HEK293 (cell line): ENCODE measurements around the gene RNF169.
A peak's percentile ranks its signal among the peaks of the same experiment; 100 is the strongest.

Experiments
- CTCF ChIA-PET: fragments of 350-600 bp; formaldehyde crosslinking; extraction: SDS; loops from one replicate; lab custom pipeline; 2021; ENCODE audit warnings: antibody characterized with exemption; lab: Yijun Ruan, JAX
- POLR2A ChIA-PET: fragments of 300-600 bp; formaldehyde crosslinking; extraction: SDS; loops from one replicate; lab custom pipeline; 2020; ENCODE audit warnings: antibody characterized with exemption, inconsistent platforms; lab: Yijun Ruan, JAX
- H3K27ac ChIP-seq: fragments of 200-500 bp; sonication (Bioruptor generic); 2 replicates; pipeline ENCODE4 v1.5.1; 2014; ENCODE audit warnings: low read depth, low read length, control low read depth, inconsistent platforms; ENCODE audit errors: extremely low read depth
- H3K36me3 ChIP-seq, 2 experiments: fragments of 200-500 bp in 1 of 2; sonication (Bioruptor generic) in 1 of 2; 1 replicate in 1 of 2; 2 replicates in 1 of 2; pipeline ENCODE4 v1.5.1; 2014 to 2017; ENCODE audit warnings: inconsistent platforms in 2 of 2, low read length in 2 of 2; ENCODE audit not compliant: control insufficient read depth in 2 of 2, insufficient read depth in 1 of 2
- H3K4me1 ChIP-seq: fragments of 200-500 bp; sonication (Bioruptor generic); 2 replicates; pipeline ENCODE4 v1.5.1; 2014; ENCODE audit warnings: mild to moderate bottlenecking, low read length, inconsistent platforms; ENCODE audit not compliant: control insufficient read depth, insufficient read depth
- H3K4me3 ChIP-seq: 2 replicates; pipeline ENCODE4 v1.5.1; 2011; ENCODE audit warnings: low read depth, mild to moderate bottlenecking, control low read depth, low read length, moderate library complexity
- H3K9me3 ChIP-seq: fragments of 200-500 bp; sonication (Bioruptor generic); 2 replicates; pipeline ENCODE4 v1.5.1; 2014; ENCODE audit warnings: low read depth, low read length, inconsistent platforms; ENCODE audit not compliant: control insufficient read depth, insufficient read depth
- ATF2 ChIP-seq: fragments of 450-650 bp; formaldehyde crosslinking; IDR thresholded peaks from 2 replicates; pipeline ENCODE4 v1.5.1; 2016; ENCODE audit warnings: missing biosample characterization, missing genetic modification characterization, low read depth
- GLIS2 ChIP-seq: fragments of 450-650 bp; formaldehyde crosslinking; IDR thresholded peaks from 2 replicates; pipeline ENCODE4 v1.5.1; 2016; ENCODE audit warnings: missing biosample characterization, missing genetic modification characterization
- HOXD13 ChIP-seq: sonication (generic); formaldehyde crosslinking; IDR thresholded peaks from 2 replicates; pipeline ENCODE4 v1.8.0; 2022; ENCODE audit warnings: missing genetic modification reagents, borderline replicate concordance
- INSM2 ChIP-seq: fragments of 450-650 bp; formaldehyde crosslinking; IDR thresholded peaks from 2 replicates; pipeline ENCODE4 v1.5.1; 2016; ENCODE audit warnings: missing biosample characterization, missing genetic modification characterization
- KLF10 ChIP-seq: fragments of 450-650 bp; IDR thresholded peaks from 2 replicates; pipeline ENCODE4 v1.5.1; 2018; ENCODE audit warnings: missing biosample characterization, mild to moderate bottlenecking, missing genetic modification characterization
- KLF9 ChIP-seq: fragments of 450-650 bp; formaldehyde crosslinking; IDR thresholded peaks from 2 replicates; pipeline ENCODE4 v1.5.1; 2016; ENCODE audit warnings: missing biosample characterization, missing genetic modification characterization, low read depth
- PRDM10 ChIP-seq: fragments of 450-650 bp; formaldehyde crosslinking; IDR thresholded peaks from 2 replicates; pipeline ENCODE4 v1.5.1; 2016; ENCODE audit warnings: missing biosample characterization, missing genetic modification characterization
- SP3 ChIP-seq: fragments of 450-650 bp; formaldehyde crosslinking; IDR thresholded peaks from 2 replicates; pipeline ENCODE4 v1.5.1; 2016; ENCODE audit warnings: missing biosample characterization, missing genetic modification characterization
- YY1 ChIP-seq: fragments of 450-650 bp; formaldehyde crosslinking; IDR thresholded peaks from 2 replicates; pipeline ENCODE4 v1.5.1; 2018; ENCODE audit warnings: missing biosample characterization, missing genetic modification characterization
- YY2 ChIP-seq: fragments of 450-650 bp; formaldehyde crosslinking; IDR thresholded peaks from 2 replicates; pipeline ENCODE4 v1.5.1; 2016; ENCODE audit warnings: missing biosample characterization, missing genetic modification characterization
- ZBTB26 ChIP-seq: fragments of 450-650 bp; formaldehyde crosslinking; optimal IDR thresholded peaks from 2 replicates; pipeline ENCODE3; 2016; ENCODE audit warnings: missing biosample characterization, mild to moderate bottlenecking, missing genetic modification characterization
- ZFP69B ChIP-seq: fragments of 450-650 bp; formaldehyde crosslinking; IDR thresholded peaks from 2 replicates; pipeline ENCODE4 v1.5.1; 2016; ENCODE audit warnings: missing biosample characterization, missing genetic modification characterization
- ZNF16 ChIP-seq: fragments of 450-650 bp; formaldehyde crosslinking; IDR thresholded peaks from 2 replicates; pipeline ENCODE4 v1.5.1; 2016; ENCODE audit warnings: low read depth, missing biosample characterization, missing genetic modification characterization
- ZNF2 ChIP-seq: fragments of 450-650 bp; formaldehyde crosslinking; IDR thresholded peaks from 2 replicates; pipeline ENCODE4 v1.5.1; 2016; ENCODE audit warnings: missing biosample characterization, missing genetic modification characterization
- ZNF335 ChIP-seq: fragments of 450-650 bp; formaldehyde crosslinking; conservative IDR thresholded peaks from 2 replicates; pipeline ENCODE4 v1.5.1; 2016; ENCODE audit warnings: missing biosample characterization, missing genetic modification characterization
- ZNF354C ChIP-seq: fragments of 450-650 bp; formaldehyde crosslinking; IDR thresholded peaks from 2 replicates; pipeline ENCODE4 v1.5.1; 2016; ENCODE audit warnings: missing biosample characterization, missing genetic modification characterization, low read depth, borderline replicate concordance
- ZNF510 ChIP-seq: fragments of 450-650 bp; formaldehyde crosslinking; IDR thresholded peaks from 2 replicates; pipeline ENCODE4 v1.5.1; 2018; ENCODE audit warnings: mild to moderate bottlenecking, missing genetic modification characterization, missing biosample characterization; ENCODE audit not compliant: insufficient replicate concordance
- ZNF529 ChIP-seq: fragments of 450-650 bp; formaldehyde crosslinking; IDR thresholded peaks from 2 replicates; pipeline ENCODE4 v1.5.1; 2017; ENCODE audit warnings: missing genetic modification characterization, missing biosample characterization; ENCODE audit not compliant: insufficient replicate concordance
- ZNF561 ChIP-seq: fragments of 450-650 bp; IDR thresholded peaks from 2 replicates; pipeline ENCODE4 v1.5.1; 2018; ENCODE audit warnings: missing biosample characterization, missing genetic modification characterization, borderline replicate concordance
- ZNF626 ChIP-seq: fragments of 450-650 bp; sonication (Bioruptor Pico); formaldehyde crosslinking; IDR thresholded peaks from 2 replicates; pipeline ENCODE4 v1.5.1; 2018; ENCODE audit warnings: missing biosample characterization, missing genetic modification characterization, inconsistent platforms
- ZNF629 ChIP-seq: fragments of 450-650 bp; formaldehyde crosslinking; IDR thresholded peaks from 2 replicates; pipeline ENCODE4 v1.5.1; 2017; ENCODE audit warnings: missing biosample characterization, missing genetic modification characterization
- ZSCAN30 ChIP-seq: fragments of 450-650 bp; IDR thresholded peaks from 2 replicates; pipeline ENCODE4 v1.5.1; 2018; ENCODE audit warnings: missing biosample characterization, mild to moderate bottlenecking, missing genetic modification characterization, moderate library complexity
- ZXDB ChIP-seq: fragments of 450-650 bp; formaldehyde crosslinking; IDR thresholded peaks from 2 replicates; pipeline ENCODE4 v1.5.1; 2016; ENCODE audit warnings: missing biosample characterization, missing genetic modification characterization

Gene RNF169

GRCh38 chr11:74748211-74749126 lies at the start of gene RNF169:
TSS of gene RNF169 (plus strand) at chr11:74748849. CDS start at chr11:74748881, 32 bp downstream.
- H3K4me3 ChIP-seq, result peak within 1 kb of the TSS; percentile 77
- peak within 1 kb of the TSS; percentile 94 for H3K27ac ChIP-seq
- H3K9me3 ChIP-seq, result no peaks in the 10 kb centered on the region
- CTCF ChIA-PET, result interaction anchor here (0.6 to 1.4 kb wide), 6 partner anchors 9 to 390 kb away, joined by 3 to 5 read pairs (median 4); no protein-coding TSS in a partner anchor
- TF ChIP-seq ZSCAN30 (tag by site-specific recombination), result 0 out of 2 replicates have a peak, but pooled peaks have one; percentile 23
- TF ChIP-seq PRDM10 (tag by site-specific recombination), result peak; percentile 91
- peak; percentile 73 for TF ChIP-seq ZNF629 (tag by site-specific recombination)
- TF ChIP-seq ZNF335 (tag by site-specific recombination), result 0 out of 2 replicates have a peak, but pooled peaks have one; percentile 29
- peak; percentile 97 for TF ChIP-seq ZNF510 (tag by site-specific recombination)
- TF ChIP-seq ZNF626 (tag by site-specific recombination), result no peak
- no peak for TF ChIP-seq ZNF561 (tag by site-specific recombination)
- no peak for TF ChIP-seq ZNF529 (tag by site-specific recombination)
- peak; percentile 27; the same call in 1 of the 2 replicates for TF ChIP-seq SP3 (tag by site-specific recombination)
- TF ChIP-seq INSM2 (tag by site-specific recombination), result no peak
- TF ChIP-seq ZBTB26 (tag by site-specific recombination), result peak; percentile 45
- 0 out of 2 replicates have a peak, but pooled peaks have one; percentile 23 for TF ChIP-seq ZXDB (tag by site-specific recombination)
- TF ChIP-seq ZFP69B (tag by site-specific recombination), result 0 out of 2 replicates have a peak, but pooled peaks have one; percentile 39
- peak; percentile 31; the same call in 1 of the 2 replicates for TF ChIP-seq YY2 (tag by site-specific recombination)
- TF ChIP-seq KLF9, result peak; percentile 39; the same call in 1 of the 2 replicates
- 0 out of 2 replicates have a peak, but pooled peaks have one; percentile 3 for TF ChIP-seq KLF10 (tag by site-specific recombination)
- no peak for TF ChIP-seq ZNF354C (tag by site-specific recombination)
- TF ChIP-seq YY1 (tag by site-specific recombination), result peak; percentile 48; the same call in 1 of the 2 replicates
- no peak for TF ChIP-seq GLIS2
- TF ChIP-seq ATF2 (tag by site-specific recombination), result peak; percentile 58; the same call in 1 of the 2 replicates
- TF ChIP-seq HOXD13, result no peak
- TF ChIP-seq ZNF2 (tag by site-specific recombination), result no peak
- TF ChIP-seq ZNF16, result no peak
- TF ChIP-seq, all 188 proteins: peak for 14
- Histone ChIP-seq H3K4me1 (no peaks in the 10 kb centered on the region), H3K36me3 (no peaks in the 10 kb centered on the region)
- POLR2A ChIA-PET, result interaction anchor here (0.6 to 1.1 kb wide), 2 partner anchors 24 to 359 kb away, joined by 3 read pairs; no protein-coding TSS in a partner anchor
